Caco-2 (cell line): ENCODE measurements around the gene PLEKHN1. TPM values are rescaled to one million over a fixed set of nuclear protein-coding genes. Genes with fewer than 3 reads are reported as not detected.
"Not testable (repeated sequence)": the region's sequence is repeated elsewhere in the genome, so short reads cannot be mapped to it uniquely, and the experiment has no call there.

Experiments
- BruUV-seq: library from RNA; stranded (reverse); fragments of 400-500 nt; replicated peaks from 2 replicates; lab custom pipeline; 2021; lab: Mats Ljungman, UMichigan
- CTCF ChIA-PET: fragments of 300-600 bp; sonication (Branson Sonifier 250); formaldehyde crosslinking; loops from one replicate; lab custom pipeline; 2022; ENCODE audit warnings: antibody characterized with exemption; lab: Charles Lee
- POLR2A ChIA-PET: fragments of 300-600 bp; sonication (Branson Sonifier 250); formaldehyde crosslinking; loops from one replicate; lab custom pipeline; 2022; ENCODE audit warnings: antibody characterized with exemption; lab: Charles Lee
- DNase-seq, 2 experiments: peaks; one replicate each; pipeline versions ENCODE4 v3.0.0 to v3.0.0-alpha.2; 2020 to 2022
- H3K27me3 ChIP-seq: replicated peaks from 2 replicates; pipeline ENCODE4 v1.6.0; 2011; ENCODE audit warnings: low read length; ENCODE audit not compliant: control insufficient read depth, insufficient read depth
- H3K36me3 ChIP-seq: 2 replicates; pipeline ENCODE4 v1.5.1; 2011; ENCODE audit warnings: low read length; ENCODE audit not compliant: control insufficient read depth, insufficient read depth
- H3K4me1 ChIP-seq: fragments of 250-450 bp; sonication (Bioruptor Pico); 2 replicates; pipeline ENCODE4 v1.5.1; 2020; ENCODE audit warnings: mild to moderate bottlenecking
- H3K4me3 ChIP-seq: 2 replicates; pipeline ENCODE4 v1.5.1; 2011; ENCODE audit warnings: low read depth, mild to moderate bottlenecking, control low read depth, low read length
- H3K9me3 ChIP-seq: fragments of 250-450 bp; sonication (Bioruptor Pico); 2 replicates; pipeline ENCODE4 v1.5.1; 2020; ENCODE audit warnings: mild to moderate bottlenecking, moderate library complexity
- H3K27ac Mint-ChIP-seq: one replicate; pipeline ENCODE4 v1.8.0; 2022; ENCODE audit warnings: mixed read lengths; ENCODE audit not compliant: unreplicated experiment
- H3K27me3 Mint-ChIP-seq: one replicate; pipeline ENCODE4 v1.8.0; 2022; ENCODE audit warnings: mixed read lengths; ENCODE audit not compliant: insufficient read depth, unreplicated experiment
- H3K36me3 Mint-ChIP-seq: one replicate; pipeline ENCODE4 v1.8.0; 2022; ENCODE audit warnings: mild to moderate bottlenecking, mixed read lengths; ENCODE audit not compliant: insufficient read depth, unreplicated experiment
- H3K4me1 Mint-ChIP-seq: one replicate; pipeline ENCODE4 v1.8.0; 2022; ENCODE audit warnings: low read depth, mixed read lengths; ENCODE audit not compliant: unreplicated experiment
- H3K4me3 Mint-ChIP-seq: one replicate; pipeline ENCODE4 v1.8.0; 2022; ENCODE audit warnings: mild to moderate bottlenecking, moderate library complexity, mixed read lengths; ENCODE audit not compliant: unreplicated experiment
- H3K9me3 Mint-ChIP-seq: one replicate; pipeline ENCODE4 v1.8.0; 2022; ENCODE audit warnings: mixed read lengths; ENCODE audit not compliant: unreplicated experiment
- CTCF ChIP-seq, 2 experiments: fragments of 200-600 bp in 1 of 2; IDR thresholded peaks; 1 replicate in 1 of 2; 2 replicates in 1 of 2; pipeline versions ENCODE4 v1.5.1 to v1.8.0; 2011 to 2022; ENCODE audit warnings: antibody characterized with exemption in 1 of 2, control low read depth in 1 of 2, inconsistent platforms in 1 of 2, low read depth in 1 of 2, low read length in 1 of 2, mild to moderate bottlenecking in 1 of 2, moderate library complexity in 1 of 2; ENCODE audit not compliant: insufficient read depth in 1 of 2, severe bottlenecking in 1 of 2, unreplicated experiment in 1 of 2
- intact Hi-C: fragments of 100-400 bp; cut with micrococcal nuclease; formaldehyde crosslinking; loops from one replicate; pipeline ENCODE4 v1.10.0; 2022; ENCODE audit not compliant: unreplicated experiment
- total RNA-seq: library from RNA; stranded (reverse); gene quantifications from 2 replicates; pipeline ENCODE4 v1.2.3, GENCODE V29; 2022

Gene PLEKHN1
- total RNA-seq, 1 experiment from 2014 or later = 3.1 TPM

- BruUV-seq = no TSS peak
- no peak for DNase-seq
- no peaks in the 10 kb centered on the region for H3K9me3 ChIP-seq
- ChIA-PET POLR2A (interaction anchor here (0.6 to 1.3 kb wide), 2 partner anchors 18 to 41 kb away, joined by 5 to 8 read pairs; no protein-coding TSS in a partner anchor), CTCF (interaction anchor here (0.8 to 1.5 kb wide), 4 partner anchors 9 to 80 kb away, joined by 4 to 6 read pairs (median 5); no protein-coding TSS in a partner anchor)
- intact Hi-C loops = loop anchor here (2.0 to 5.0 kb wide), 2 partner anchors 78 to 306 kb away; no protein-coding TSS in a partner anchor
- Mint-ChIP-seq H3K9me3 (no peaks in the 10 kb centered on the region), H3K36me3 (peaks cover 6% of the 10 kb centered on the region), H3K27me3 (no peaks in the 10 kb centered on the region), H3K4me1 (no peaks in the 10 kb centered on the region), H3K4me3 (no peak overlapping the region), H3K27ac (no peak overlapping the region)
- H3K4me1 ChIP-seq = no peaks in the 10 kb centered on the region
- H3K4me3 ChIP-seq = no peak overlapping the region
- no peaks in the 10 kb centered on the region for H3K27me3 ChIP-seq
- H3K36me3 ChIP-seq = no peaks in the 10 kb centered on the region
- TF ChIP-seq CTCF (IDR thresholded peaks at IDR 0.05; ENCODE audit: insufficient read depth in 1 of 2, low read depth in 1 of 2, low read length in 1 of 2, severe bottlenecking in 1 of 2, unreplicated experiment in 1 of 2) = no peak
These were observed 18.2 kb downstream of the PLEKHN1 start for GRCh38 chr1:984476-984814.

GRCh38 chr1:985126-985525 is 18.8 kb downstream of the PLEKHN1 start:
- Mint-ChIP-seq H3K9me3 (no peaks in the 10 kb centered on the region), H3K4me3 (no peak overlapping the region), H3K4me1 (no peaks in the 10 kb centered on the region), H3K36me3 (peaks cover 6% of the 10 kb centered on the region), H3K27me3 (no peaks in the 10 kb centered on the region), H3K27ac (no peak overlapping the region)
- intact Hi-C loops = loop anchor here (2.0 kb wide), 1 partner anchor 306 kb away; no protein-coding TSS in a partner anchor
- Histone ChIP-seq H3K4me1 (no peaks in the 10 kb centered on the region), H3K9me3 (no peaks in the 10 kb centered on the region), H3K36me3 (no peaks in the 10 kb centered on the region), H3K4me3 (no peak overlapping the region), H3K27me3 (no peaks in the 10 kb centered on the region)
- ChIA-PET POLR2A (interaction anchor here (1.3 kb wide), 1 partner anchor 17 kb away, joined by 5 read pairs; no protein-coding TSS in a partner anchor), CTCF (interaction anchor here (1.4 kb wide), 1 partner anchor 22 kb away, joined by 6 read pairs; no protein-coding TSS in a partner anchor)
- TF ChIP-seq CTCF (IDR thresholded peaks at IDR 0.05; ENCODE audit: insufficient read depth in 1 of 2, low read depth in 1 of 2, low read length in 1 of 2, severe bottlenecking in 1 of 2, unreplicated experiment in 1 of 2) = no peak
- BruUV-seq = no TSS peak
- no peak for DNase-seq

- CTCF ChIA-PET, H3K27ac Mint-ChIP-seq, H3K4me1 ChIP-seq, H3K36me3 ChIP-seq, BruUV-seq, H3K9me3 Mint-ChIP-seq, DNase-seq, H3K4me1 Mint-ChIP-seq, H3K4me3 ChIP-seq, H3K27me3 ChIP-seq, H3K9me3 ChIP-seq, intact Hi-C loops, H3K4me3 Mint-ChIP-seq, POLR2A ChIA-PET, H3K27me3 Mint-ChIP-seq: not testable (repeated sequence)
- H3K36me3 Mint-ChIP-seq = peaks cover 19% of the 10 kb centered on the region
These were observed 21.8 kb downstream of the PLEKHN1 start for GRCh38 chr1:988061-988460.

GRCh38 chr1:991275-991674 is 25.0 kb downstream of the PLEKHN1 start:
- H3K36me3 ChIP-seq, H3K4me3 ChIP-seq, CTCF ChIA-PET, intact Hi-C loops, H3K4me1 ChIP-seq, H3K9me3 Mint-ChIP-seq, H3K27ac Mint-ChIP-seq, BruUV-seq, POLR2A ChIA-PET, H3K27me3 ChIP-seq, H3K9me3 ChIP-seq, H3K27me3 Mint-ChIP-seq, H3K4me3 Mint-ChIP-seq, DNase-seq, H3K4me1 Mint-ChIP-seq: not testable (repeated sequence)
- peaks cover 35% of the 10 kb centered on the region for H3K36me3 Mint-ChIP-seq
